ENCODE measurements around the gene SCIN.
"Not testable (repeated sequence)": the region's sequence is repeated elsewhere in the genome, so short reads cannot be mapped to it uniquely, and the experiment has no call there.

Gene SCIN

GRCh38 chr7:12649348-12649747, 78.8 kb downstream of the SCIN start:
- H3K9me3 Mint-ChIP-seq = no peaks in the 10 kb centered on the region
- H3K27me3 Mint-ChIP-seq = no peaks in the 10 kb centered on the region
- H3K4me1 Mint-ChIP-seq (ENCODE audit: low read depth in 2 of 2) = peaks cover 0 to 3% of the 10 kb centered on the region in 2 donors
- ATAC-seq (replicated peaks) (no peak), DNase-seq (no peak)
- peaks cover 3% of the 10 kb centered on the region for H3K36me3 Mint-ChIP-seq (ENCODE audit: insufficient read depth)
- H3K4me3 Mint-ChIP-seq = no peak overlapping the region
- no peak overlapping the region for H3K27ac Mint-ChIP-seq

GRCh38 chr7:12650080-12650479, 79.6 kb downstream of the SCIN start:
- H3K27ac Mint-ChIP-seq = no peak overlapping the region
- no peak for ATAC-seq (replicated peaks)
- no peaks in the 10 kb centered on the region for H3K9me3 Mint-ChIP-seq
- peaks cover 0 to 3% of the 10 kb centered on the region in 2 donors for H3K4me1 Mint-ChIP-seq (ENCODE audit: low read depth in 2 of 2)
- peaks cover 3% of the 10 kb centered on the region for H3K36me3 Mint-ChIP-seq (ENCODE audit: insufficient read depth)
- no peak for DNase-seq
- no peaks in the 10 kb centered on the region for H3K27me3 Mint-ChIP-seq
- no peak overlapping the region for H3K4me3 Mint-ChIP-seq

DNA sequence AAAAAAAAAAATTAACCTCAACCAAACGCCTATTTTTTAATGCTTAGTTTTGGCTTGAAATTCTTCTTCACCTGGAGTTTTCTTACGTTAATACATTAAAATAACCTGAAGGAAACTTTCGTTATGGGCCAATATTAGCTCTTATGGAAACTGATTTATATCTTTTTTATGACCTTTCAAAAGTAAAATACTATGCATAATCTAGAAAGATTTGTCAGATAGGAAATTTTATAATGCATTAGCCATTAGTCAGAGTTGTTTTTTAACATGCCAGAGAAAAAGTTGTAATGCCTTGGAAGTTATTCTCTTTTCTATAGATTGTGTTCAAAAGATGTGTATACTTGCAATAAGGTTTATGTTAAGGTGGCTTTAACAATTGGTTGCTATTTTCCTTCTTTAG, 82.6 kb downstream of the SCIN start:
- ATAC-seq (replicated peaks) (no peak), DNase-seq (no peak)
- Mint-ChIP-seq H3K4me1 (ENCODE audit: low read depth in 2 of 2) (peaks cover 0 to 3% of the 10 kb centered on the region in 2 donors), H3K27ac (no peak overlapping the region), H3K36me3 (ENCODE audit: insufficient read depth) (peaks cover 3% of the 10 kb centered on the region), H3K9me3 (no peaks in the 10 kb centered on the region), H3K27me3 (no peaks in the 10 kb centered on the region), H3K4me3 (no peak overlapping the region)

DNA sequence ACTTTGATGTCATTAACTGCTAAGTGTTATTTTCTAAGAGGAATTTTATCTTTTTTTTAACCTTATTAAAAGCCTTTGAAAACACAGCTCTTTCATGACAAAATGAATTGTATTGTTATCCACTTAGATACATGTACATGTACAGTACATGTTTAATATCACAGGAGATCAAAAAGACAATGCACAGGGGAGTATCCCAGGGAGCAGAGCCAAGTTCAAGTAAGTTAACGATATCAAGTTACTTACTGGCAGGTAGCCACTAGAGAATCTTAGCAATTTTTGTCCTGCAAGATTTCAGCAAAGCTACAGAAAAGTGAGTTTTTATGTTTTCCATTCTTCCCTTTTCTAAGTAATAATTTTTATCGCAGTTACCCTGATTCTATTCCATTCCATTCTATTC, 83.0 kb downstream of the SCIN start:
- no peaks in the 10 kb centered on the region for H3K27me3 Mint-ChIP-seq
- no peak for DNase-seq
- peaks cover 3% of the 10 kb centered on the region for H3K36me3 Mint-ChIP-seq (ENCODE audit: insufficient read depth)

GRCh38 chr7:12655161-12655560, 84.6 kb downstream of the SCIN start:
- no peaks in the 10 kb centered on the region for H3K27me3 Mint-ChIP-seq
- H3K27ac Mint-ChIP-seq = no peak overlapping the region
- no peak for ATAC-seq (replicated peaks)
- H3K4me3 Mint-ChIP-seq = no peak overlapping the region
- no peak for DNase-seq
- H3K36me3 Mint-ChIP-seq (ENCODE audit: insufficient read depth) = peaks cover 3% of the 10 kb centered on the region
- peaks cover 0 to 3% of the 10 kb centered on the region in 2 donors for H3K4me1 Mint-ChIP-seq (ENCODE audit: low read depth in 2 of 2)
- H3K9me3 Mint-ChIP-seq = no peaks in the 10 kb centered on the region

More for the DNA sequence above, 83.0 kb downstream of the SCIN start:
- Mint-ChIP-seq H3K4me3 (no peak overlapping the region), H3K4me1 (ENCODE audit: low read depth in 2 of 2) (peaks cover 0 to 3% of the 10 kb centered on the region in 2 donors), H3K27ac (no peak overlapping the region), H3K9me3 (no peaks in the 10 kb centered on the region)
- ATAC-seq (replicated peaks) = no peak

- not testable (repeated sequence) for DNase-seq; ATAC-seq (replicated peaks); H3K27me3 Mint-ChIP-seq; H3K9me3 Mint-ChIP-seq; H3K4me3 Mint-ChIP-seq; H3K27ac Mint-ChIP-seq; H3K4me1 Mint-ChIP-seq (ENCODE audit: low read depth in 2 of 2); H3K36me3 Mint-ChIP-seq (ENCODE audit: insufficient read depth)
These were observed 89.9 kb downstream of the SCIN start for GRCh38 chr7:12660423-12660822.

GRCh38 chr7:12660986-12661385, 90.5 kb downstream of the SCIN start:
- H3K36me3 Mint-ChIP-seq (ENCODE audit: insufficient read depth); DNase-seq; H3K27ac Mint-ChIP-seq; H3K4me1 Mint-ChIP-seq (ENCODE audit: low read depth in 2 of 2); H3K4me3 Mint-ChIP-seq; H3K27me3 Mint-ChIP-seq; H3K9me3 Mint-ChIP-seq; ATAC-seq (replicated peaks): not testable (repeated sequence)

- H3K27ac Mint-ChIP-seq = no peak overlapping the region
- no peaks in the 10 kb centered on the region for H3K27me3 Mint-ChIP-seq
- H3K9me3 Mint-ChIP-seq = no peaks in the 10 kb centered on the region
- ATAC-seq (replicated peaks) = no peak
- H3K36me3 Mint-ChIP-seq (ENCODE audit: insufficient read depth) = no peaks in the 10 kb centered on the region
- H3K4me1 Mint-ChIP-seq (ENCODE audit: low read depth in 2 of 2) = no peaks in the 10 kb centered on the region
- no peak overlapping the region for H3K4me3 Mint-ChIP-seq
- no peak for DNase-seq
These were observed 91.1 kb downstream of the SCIN start for GRCh38 chr7:12661581-12661980.

GRCh38 chr7:12670000-12670729, 99.6 kb downstream of the SCIN start:
- no peaks in the 10 kb centered on the region for H3K36me3 Mint-ChIP-seq (ENCODE audit: insufficient read depth)
- ATAC-seq (replicated peaks) = no peak
- no peak overlapping the region for H3K27ac Mint-ChIP-seq
- no peak for DNase-seq
- H3K4me1 Mint-ChIP-seq (ENCODE audit: low read depth in 2 of 2) = peaks cover 5% of the 10 kb centered on the region in 2 donors
- H3K9me3 Mint-ChIP-seq = no peaks in the 10 kb centered on the region
- no peak overlapping the region for H3K4me3 Mint-ChIP-seq
- H3K27me3 Mint-ChIP-seq = peaks cover 0 to 6% of the 10 kb centered on the region in 2 donors

GRCh38 chr7:12670743-12671520, 100.4 kb downstream of the SCIN start:
- ATAC-seq (replicated peaks) (no peak), DNase-seq (no peak)
- H3K27me3 Mint-ChIP-seq = peaks cover 0 to 6% of the 10 kb centered on the region in 2 donors
- no peak overlapping the region for H3K27ac Mint-ChIP-seq
- peaks cover 7 to 8% of the 10 kb centered on the region in 2 donors for H3K4me1 Mint-ChIP-seq (ENCODE audit: low read depth in 2 of 2)
- no peak overlapping the region for H3K4me3 Mint-ChIP-seq
- H3K9me3 Mint-ChIP-seq = no peaks in the 10 kb centered on the region
- no peaks in the 10 kb centered on the region for H3K36me3 Mint-ChIP-seq (ENCODE audit: insufficient read depth)

DNA sequence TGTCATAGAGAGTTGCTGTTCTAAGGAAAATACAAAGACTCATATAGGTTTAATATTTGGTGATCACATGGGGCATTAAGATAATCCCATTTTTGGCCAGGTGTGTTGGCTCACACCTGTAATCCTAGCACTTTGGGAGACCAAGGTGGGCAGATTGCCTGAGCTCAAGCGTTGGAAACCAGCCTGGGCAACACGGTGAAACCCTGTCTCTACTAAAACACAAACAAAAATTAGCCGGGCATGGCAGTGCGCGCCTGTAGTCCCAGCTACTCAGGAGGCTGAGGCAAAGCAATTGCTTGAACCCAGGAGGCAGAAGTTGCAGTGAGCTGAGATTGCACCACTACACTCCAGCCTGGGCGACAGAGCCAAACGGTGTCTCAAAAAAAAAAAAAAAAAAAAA, 102.9 kb downstream of the SCIN start:
- H3K27me3 Mint-ChIP-seq; H3K4me3 Mint-ChIP-seq; DNase-seq; H3K36me3 Mint-ChIP-seq (ENCODE audit: insufficient read depth); H3K27ac Mint-ChIP-seq; H3K9me3 Mint-ChIP-seq; H3K4me1 Mint-ChIP-seq (ENCODE audit: low read depth in 2 of 2); ATAC-seq (replicated peaks): not testable (repeated sequence)

GRCh38 chr7:12674053-12674452, 103.5 kb downstream of the SCIN start:
- ATAC-seq (replicated peaks) = no peak
- DNase-seq = no peak
- no peak overlapping the region for H3K4me3 Mint-ChIP-seq
- no peaks in the 10 kb centered on the region for H3K36me3 Mint-ChIP-seq (ENCODE audit: insufficient read depth)
- H3K4me1 Mint-ChIP-seq (ENCODE audit: low read depth in 2 of 2) = peaks cover 7 to 8% of the 10 kb centered on the region in 2 donors
- H3K27ac Mint-ChIP-seq = no peak overlapping the region
- peaks cover 0 to 6% of the 10 kb centered on the region in 2 donors for H3K27me3 Mint-ChIP-seq
- no peaks in the 10 kb centered on the region for H3K9me3 Mint-ChIP-seq

GRCh38 chr7:12674861-12675260, 104.3 kb downstream of the SCIN start:
- Mint-ChIP-seq H3K36me3 (ENCODE audit: insufficient read depth) (no peaks in the 10 kb centered on the region), H3K9me3 (no peaks in the 10 kb centered on the region), H3K27me3 (peaks cover 0 to 6% of the 10 kb centered on the region in 2 donors), H3K4me3 (peak overlapping the region in 1 of 2 donors; percentile 4), H3K27ac (peak overlapping the region in 1 of 2 donors; percentile 39), H3K4me1 (ENCODE audit: low read depth in 2 of 2) (peaks cover 7 to 8% of the 10 kb centered on the region in 2 donors)
- peak; percentile 56 to 64 (median 59) for DNase-seq
- ATAC-seq (replicated peaks) = peak; percentile 99
